Colon (tissue), 2 donors: ENCODE results near the gene HDAC4.

Experiments
- FAIRE-seq: peaks from 2 replicates; lab custom pipeline; 2012; peaks lifted over from hg19 to GRCh38; lab: Jason Lieb, UNC
- donor health status: control.
- donor health status: control.

Gene HDAC4

DNA sequence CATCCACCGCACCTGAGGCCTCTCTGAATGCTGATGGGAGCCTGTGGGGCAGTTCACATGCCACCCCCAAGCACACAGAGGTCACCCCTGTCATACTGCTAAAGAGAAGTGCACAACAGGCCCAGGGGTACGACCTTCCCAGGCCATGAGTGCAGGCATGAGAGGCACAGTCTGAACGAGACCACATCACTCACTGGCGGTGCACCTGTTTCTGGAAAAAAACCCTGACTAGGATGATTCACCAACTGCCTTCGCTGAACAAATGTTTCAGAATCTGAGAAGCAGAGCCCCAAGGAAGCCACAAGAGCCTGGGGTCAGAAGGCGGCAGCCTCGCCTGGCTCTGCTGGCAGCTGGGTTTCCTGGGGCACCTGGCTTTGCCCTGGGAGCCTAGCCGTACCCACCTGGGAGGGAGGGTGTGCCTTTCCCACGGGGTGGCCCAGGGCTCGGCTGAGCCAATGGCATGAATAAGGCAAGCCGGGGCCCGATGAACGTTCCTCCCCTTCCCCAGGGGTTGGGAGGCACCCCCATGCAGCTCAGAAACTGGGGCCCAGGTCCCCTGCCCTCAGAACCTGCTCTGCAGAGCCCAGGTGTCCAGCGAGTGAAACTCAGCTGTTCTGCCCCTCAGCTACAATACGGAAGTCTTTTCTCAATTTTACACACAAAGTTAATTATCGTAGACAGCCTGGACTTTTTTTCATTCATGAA is 73.8 kb downstream of the HDAC4 start:
- FAIRE-seq, result no peak

DNA sequence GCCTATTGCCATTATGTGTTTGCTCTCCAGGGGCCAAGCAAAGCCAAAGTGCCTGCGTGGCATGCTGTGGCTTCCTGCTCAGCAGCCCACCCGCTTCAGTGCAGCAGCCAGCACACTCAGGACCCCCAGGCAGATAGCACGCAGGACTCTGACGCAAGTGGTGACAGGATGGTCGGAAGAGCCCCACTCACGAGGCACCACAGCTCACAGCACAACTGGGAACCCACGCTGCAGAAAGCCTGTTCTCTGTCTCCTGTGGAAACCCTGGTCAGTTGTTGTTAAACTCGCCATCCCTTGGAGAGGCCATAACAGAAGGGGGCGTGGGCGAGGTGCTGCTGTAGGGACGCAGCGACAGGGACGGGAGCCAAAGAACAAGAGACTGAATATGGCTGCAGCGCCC is 76.4 kb downstream of the HDAC4 start:
- no peak for FAIRE-seq

DNA sequence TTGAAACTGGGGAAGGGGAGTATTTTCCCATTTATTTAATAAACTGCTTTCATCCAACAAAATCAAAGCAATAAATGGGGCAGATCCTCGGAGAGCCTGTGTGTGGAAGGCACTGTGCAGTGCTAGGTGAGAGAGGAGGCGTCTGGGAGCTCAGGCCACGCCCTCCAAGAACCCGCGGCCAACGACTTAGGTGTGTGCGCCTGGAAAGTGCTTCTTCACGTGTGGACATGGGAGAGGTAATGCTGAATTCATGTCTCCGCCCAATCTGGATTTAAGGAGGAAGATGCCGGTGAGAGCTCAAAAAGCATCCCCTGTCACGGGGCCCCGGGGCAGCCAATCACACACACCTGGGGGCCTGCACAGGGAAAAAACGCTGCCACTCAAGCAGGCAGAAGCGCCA is 77.4 kb downstream of the HDAC4 start:
- FAIRE-seq, result no peak

DNA sequence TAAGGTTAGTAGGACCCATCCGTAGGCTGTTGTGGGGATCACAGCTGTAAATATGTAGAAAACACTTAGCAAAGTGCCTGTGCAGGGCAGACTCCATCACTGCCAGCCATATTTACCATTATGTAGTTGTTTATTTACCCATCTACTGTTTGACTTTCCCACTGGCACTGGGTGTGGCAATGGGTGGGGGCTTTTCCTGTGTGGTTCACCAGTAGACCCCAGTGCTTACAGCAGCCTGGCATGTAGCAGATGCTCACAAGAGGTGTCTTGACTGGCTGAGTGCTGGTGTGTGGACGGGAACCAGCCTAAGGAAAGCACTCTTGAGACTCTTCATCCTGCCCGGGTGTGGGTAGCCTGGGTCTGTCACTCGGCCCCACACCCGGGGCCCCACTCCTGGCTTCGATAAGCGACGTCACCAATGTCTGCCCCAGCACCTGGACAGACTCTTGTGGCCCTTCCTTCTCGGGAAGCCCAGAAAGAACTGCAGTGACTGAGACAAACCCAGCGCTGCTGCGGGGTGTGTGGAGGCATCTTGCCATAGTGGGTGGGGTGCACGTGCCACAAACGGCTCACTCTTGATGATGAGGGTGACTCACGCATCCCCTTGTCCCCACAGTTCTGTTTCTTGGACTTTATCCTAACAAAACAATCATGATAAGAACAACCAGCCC is 78.3 kb downstream of the HDAC4 start:
- FAIRE-seq, result no peak

DNA sequence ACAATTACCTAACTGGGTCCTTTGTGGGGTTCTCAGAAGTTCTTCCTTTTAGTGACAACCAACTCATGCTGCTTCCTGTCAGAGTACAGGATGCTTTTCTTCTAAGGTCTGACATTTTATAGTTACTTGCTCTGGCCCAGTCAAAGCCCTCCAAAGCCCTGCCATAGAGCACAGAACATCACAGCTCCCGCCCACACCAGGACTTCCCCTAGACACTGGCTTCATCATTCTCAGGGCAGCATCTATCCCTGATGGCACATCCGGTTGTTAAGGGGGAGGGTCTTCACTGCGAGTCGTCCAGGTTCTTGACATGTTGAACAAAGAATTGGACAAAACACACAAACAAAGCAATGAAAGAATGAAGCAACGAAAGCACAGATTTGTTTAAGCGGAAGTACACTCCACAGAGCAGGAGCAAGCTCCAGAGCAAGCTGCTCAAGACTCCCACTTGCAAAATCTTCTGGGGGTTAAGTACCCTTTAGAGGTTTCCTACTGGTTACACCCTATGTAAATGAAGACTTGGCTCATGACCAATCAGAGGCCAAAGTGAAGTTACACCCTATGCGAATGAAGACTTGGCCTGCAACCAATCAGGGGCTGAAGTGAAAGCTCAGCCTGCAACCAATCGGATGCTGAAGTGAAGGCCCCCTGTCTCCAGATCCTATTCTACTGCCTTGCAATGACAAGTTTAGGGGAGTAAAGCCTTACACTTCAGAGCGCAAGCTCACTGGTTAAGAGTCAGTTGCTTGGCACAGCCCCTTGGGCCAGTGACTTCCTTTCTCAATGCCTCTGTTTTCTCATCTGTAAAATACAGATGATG is 79.0 kb downstream of the HDAC4 start:
- FAIRE-seq, result no peak

DNA sequence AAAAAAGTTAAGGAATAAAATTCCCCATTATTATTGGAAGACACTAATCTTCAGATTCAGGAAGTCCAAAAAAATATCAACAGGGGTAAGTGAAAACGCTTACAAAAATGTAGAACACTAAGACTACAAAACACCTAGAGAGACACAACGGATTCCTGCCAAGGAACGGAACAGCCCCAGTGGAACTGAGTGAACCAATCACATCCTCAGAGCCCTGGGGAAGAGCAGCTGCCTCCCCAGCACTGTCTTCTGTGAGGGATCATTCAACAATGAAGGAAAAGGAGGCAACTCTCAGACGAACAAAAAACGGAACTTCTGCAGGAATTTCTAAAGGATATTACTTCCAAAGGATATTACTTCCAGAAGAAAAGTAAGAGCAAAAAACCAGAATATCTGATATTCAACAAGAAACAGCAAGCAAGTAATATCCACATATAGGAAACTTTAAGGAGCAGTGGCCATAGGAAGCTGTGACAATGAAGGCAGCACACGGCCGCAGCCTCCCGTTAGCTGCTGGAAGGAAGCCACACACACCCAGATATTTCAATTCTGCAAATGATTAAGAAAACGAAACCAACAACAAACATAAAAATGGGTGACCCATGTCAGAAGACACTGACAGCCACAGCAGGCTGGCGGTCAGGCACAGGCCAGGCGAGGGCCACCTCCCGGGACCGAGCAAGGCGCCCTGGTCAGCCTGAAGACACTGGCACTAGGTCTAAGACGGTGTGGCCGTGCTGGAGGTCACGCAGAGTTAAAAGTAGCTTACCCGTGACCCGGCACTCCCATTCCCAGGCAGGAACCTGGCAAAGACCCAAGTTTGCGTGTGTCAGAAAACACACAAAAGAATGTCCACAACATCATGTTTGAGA is 81.8 kb downstream of the HDAC4 start:
- no peak for FAIRE-seq

- no peak for FAIRE-seq
These were observed 82.6 kb downstream of the HDAC4 start for GRCh38 chr2:239318151-239318611.

DNA sequence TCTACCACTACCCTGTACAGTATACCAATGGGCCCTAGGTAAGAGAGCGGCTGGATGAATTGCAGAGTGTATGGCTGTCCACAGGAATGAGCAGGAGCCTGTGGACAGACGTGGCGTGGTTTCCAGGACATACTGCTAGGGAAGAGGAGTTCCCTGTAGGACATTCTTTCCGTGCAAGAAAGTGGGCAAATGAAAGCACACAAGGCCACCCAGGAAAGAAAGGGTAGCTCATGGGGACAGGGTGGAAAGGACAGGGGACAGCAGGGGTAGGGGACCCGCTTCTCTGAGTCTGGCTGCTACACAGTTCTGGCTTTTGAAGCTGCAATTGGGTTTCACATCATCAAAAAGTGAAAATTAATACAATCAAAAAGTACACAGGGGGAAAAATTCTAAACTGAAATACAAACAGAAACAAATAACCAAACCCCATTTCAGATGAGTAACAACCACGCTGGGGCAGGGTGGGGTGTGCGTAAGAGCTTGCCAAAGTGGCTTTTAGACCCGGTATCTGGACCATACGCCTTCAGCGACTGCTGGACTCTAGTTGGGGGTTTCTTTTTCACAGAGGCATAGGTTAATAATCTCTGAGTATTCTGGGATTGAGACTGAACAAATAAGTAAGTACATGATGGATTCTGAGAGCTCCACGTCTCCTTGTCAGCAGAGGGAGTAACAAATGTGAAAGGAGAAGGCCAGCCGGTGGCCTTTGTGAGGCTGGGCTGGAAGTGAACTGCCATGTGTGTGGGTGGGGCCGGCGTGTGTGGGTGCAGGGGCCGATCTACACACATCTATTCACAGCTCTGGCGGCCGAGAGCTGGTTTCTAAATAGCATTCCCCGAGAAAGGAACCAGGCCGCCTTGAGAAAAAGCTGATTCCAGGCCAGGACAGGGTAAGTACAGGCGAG is 84.0 kb downstream of the HDAC4 start:
- FAIRE-seq, result no peak

GRCh38 chr2:239315308-239315707 is 85.5 kb downstream of the HDAC4 start:
- no peak for FAIRE-seq

- FAIRE-seq, result no peak
These were observed 87.0 kb downstream of the HDAC4 start for GRCh38 chr2:239313776-239314175.

- no peak for FAIRE-seq
These were observed 87.8 kb downstream of the HDAC4 start for GRCh38 chr2:239312741-239313667.

DNA sequence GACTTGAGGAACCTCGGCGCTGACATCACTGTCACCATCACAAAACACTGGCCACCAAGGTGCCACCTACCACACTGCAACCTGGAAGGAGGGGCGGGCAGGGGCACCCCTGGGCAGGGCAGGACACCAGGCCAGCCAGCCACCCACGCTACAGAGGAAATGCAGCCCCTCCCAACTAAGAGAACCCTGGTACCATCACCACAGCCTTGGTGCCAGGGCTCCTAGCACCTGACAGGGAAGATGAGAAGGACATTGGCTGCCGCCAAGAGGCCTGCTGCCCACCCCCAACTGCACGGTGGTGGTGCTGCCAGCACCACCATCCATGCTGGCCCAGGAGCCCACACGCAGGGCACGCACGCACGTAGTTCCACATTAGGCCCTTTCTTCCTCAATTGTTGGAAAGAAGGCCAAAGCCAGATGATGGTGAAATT is 88.7 kb downstream of the HDAC4 start:
- FAIRE-seq, result no peak

GRCh38 chr2:239311132-239312040 is 89.4 kb downstream of the HDAC4 start:
- FAIRE-seq, result no peak

DNA sequence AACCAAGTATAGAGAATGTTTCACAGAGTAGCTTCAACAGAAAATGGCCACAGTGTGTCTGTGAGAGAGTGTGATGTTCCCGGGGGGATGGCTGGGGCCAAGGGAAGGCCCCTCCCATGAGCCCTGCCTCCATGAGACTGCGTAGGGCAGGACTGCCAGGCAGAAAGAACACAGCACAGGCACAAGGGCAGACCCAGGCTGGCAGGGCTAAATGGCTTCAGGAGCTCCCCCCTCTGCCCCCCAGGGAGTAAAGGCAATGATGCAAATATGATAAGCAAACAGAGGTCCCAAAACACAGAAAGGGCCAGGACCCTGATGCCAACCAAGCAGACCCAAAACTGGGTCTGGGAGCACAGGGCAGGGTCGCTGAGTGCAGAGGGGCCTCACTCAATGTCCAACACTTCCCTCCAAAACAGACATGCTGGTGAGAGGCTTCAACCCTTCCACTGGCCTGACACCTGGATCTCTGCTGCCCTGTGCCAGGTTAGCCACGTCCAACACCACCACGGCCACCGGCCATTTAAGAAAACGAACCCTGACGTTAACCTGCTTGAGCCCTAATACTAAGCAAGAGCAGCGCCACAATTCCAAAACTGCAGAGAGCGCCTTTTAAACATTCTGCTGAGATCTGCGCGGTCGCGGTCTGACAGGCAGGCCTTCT is 90.3 kb downstream of the HDAC4 start:
- FAIRE-seq, result no peak

GRCh38 chr2:239309398-239310245 is 91.2 kb downstream of the HDAC4 start:
- FAIRE-seq, result no peak

DNA sequence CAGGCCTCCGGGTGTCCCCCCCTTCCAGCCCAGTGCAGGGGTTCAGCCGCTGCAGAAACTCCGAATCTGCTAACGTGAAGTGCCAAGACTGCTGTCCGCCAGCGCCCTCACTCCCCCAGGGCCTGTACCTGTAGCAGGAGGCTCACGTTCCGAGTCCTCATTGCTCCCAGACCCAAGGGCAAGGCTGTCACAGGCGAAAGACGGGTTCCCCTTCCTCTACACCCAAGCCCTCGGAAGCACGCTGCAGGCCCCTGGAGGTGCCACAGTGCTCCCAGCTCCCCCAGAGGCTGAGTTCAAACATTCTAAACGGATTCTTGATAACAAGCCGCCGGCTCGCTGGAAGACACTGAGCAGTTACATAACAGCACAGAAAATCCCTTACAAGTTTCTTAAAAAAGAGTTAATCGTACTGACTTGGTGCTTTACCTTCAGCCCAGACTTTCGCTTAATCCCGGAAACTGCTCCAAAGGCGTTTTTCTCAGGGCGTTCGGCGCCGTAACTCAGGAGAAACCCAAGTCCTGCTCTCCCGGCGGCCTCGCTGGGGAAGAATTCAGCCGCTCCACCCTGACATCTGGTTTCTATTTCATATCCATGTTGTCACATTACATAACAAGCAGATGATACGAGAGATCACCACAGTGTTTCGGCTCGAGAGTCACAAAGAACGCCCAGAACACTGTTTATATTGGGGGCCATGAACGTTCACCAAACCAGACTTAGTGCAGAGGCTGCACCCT is 92.0 kb downstream of the HDAC4 start:
- no peak for FAIRE-seq
